Measurements from ENCODE around the gene OLA1.

OLA1 gene

DNA sequence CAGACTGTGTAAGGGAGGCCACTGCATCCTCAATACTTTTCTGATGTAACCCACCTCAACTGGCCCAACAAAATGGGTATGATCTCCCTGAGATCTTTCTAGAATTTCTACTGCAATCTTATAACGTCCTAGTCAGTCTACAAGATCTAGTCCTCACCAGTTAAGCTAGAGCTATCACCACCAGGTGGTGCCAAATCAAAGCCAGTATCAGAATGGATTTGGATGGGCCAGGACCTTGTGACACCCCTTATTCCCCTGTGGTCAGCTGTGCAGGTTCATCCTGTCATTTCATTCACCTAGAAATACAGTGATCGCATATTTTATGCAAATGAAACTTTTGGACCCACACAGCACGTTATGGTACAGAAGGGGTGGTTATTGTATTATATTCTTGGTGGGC lies 90.3 kb downstream of the OLA1 start:
- no peak overlapping the region for H3K4me3 ChIP-seq (IDR thresholded peaks at IDR 0.05; ENCODE audit: insufficient read depth, low read depth, low read length)
- H3K36me3 ChIP-seq (ENCODE audit: insufficient read depth) = no peaks in the 10 kb centered on the region
- no peak overlapping the region for H3K27ac ChIP-seq
- no peaks in the 10 kb centered on the region for H3K27me3 ChIP-seq (ENCODE audit: insufficient read depth, low read depth)
- peaks cover 16% of the 10 kb centered on the region for H3K4me1 ChIP-seq (ENCODE audit: low read depth, poor library complexity, severe bottlenecking)
- H4K20me1 ChIP-seq (ENCODE audit: insufficient read depth) = no peaks in the 10 kb centered on the region
- no peak overlapping the region for H3K9ac ChIP-seq
- TF ChIP-seq CTCF (conservative IDR thresholded peaks at IDR 0.05; ENCODE audit: low read depth, low read length) = peak; percentile 67
- no peak overlapping the region for H2AFZ ChIP-seq (ENCODE audit: low read depth)
- no peaks in the 10 kb centered on the region; the same call in 1 of the 2 replicates for H3K79me2 ChIP-seq (ENCODE audit: insufficient read depth, low read depth)
- H3K4me2 ChIP-seq = no peak overlapping the region

DNA sequence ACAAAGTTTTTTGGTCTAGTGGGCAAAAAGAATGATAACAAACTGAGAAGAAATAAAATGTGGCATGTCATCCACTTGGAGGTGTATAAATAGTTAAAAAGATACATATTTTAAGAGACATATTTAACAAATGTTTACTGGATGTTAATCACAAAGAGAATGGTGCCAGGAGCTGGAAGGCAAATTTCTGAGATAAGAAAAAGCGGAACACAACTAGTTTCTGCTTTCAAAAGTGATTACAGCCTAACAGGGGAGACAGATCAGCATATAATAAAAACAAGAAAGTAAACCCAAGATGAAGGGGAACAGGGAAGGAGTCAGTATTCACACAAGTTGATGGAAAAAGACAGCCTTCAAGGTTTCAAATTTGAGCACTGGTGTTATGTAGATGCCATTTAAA lies 91.3 kb downstream of the OLA1 start:
- Histone ChIP-seq H3K27me3 (ENCODE audit: insufficient read depth, low read depth) (no peaks in the 10 kb centered on the region), H3K79me2 (ENCODE audit: insufficient read depth, low read depth) (no peaks in the 10 kb centered on the region; the same call in 1 of the 2 replicates), H3K4me1 (ENCODE audit: low read depth, poor library complexity, severe bottlenecking) (peaks cover 16% of the 10 kb centered on the region), H3K4me3 (IDR thresholded peaks at IDR 0.05; ENCODE audit: insufficient read depth, low read depth, low read length) (no peak overlapping the region), H3K27ac (no peak overlapping the region), H3K36me3 (ENCODE audit: insufficient read depth) (no peaks in the 10 kb centered on the region), H4K20me1 (ENCODE audit: insufficient read depth) (no peaks in the 10 kb centered on the region), H3K4me2 (no peak overlapping the region), H2AFZ (ENCODE audit: low read depth) (no peak overlapping the region), H3K9ac (no peak overlapping the region)
- no peak for TF ChIP-seq CTCF (conservative IDR thresholded peaks at IDR 0.05; ENCODE audit: low read depth, low read length)

DNA sequence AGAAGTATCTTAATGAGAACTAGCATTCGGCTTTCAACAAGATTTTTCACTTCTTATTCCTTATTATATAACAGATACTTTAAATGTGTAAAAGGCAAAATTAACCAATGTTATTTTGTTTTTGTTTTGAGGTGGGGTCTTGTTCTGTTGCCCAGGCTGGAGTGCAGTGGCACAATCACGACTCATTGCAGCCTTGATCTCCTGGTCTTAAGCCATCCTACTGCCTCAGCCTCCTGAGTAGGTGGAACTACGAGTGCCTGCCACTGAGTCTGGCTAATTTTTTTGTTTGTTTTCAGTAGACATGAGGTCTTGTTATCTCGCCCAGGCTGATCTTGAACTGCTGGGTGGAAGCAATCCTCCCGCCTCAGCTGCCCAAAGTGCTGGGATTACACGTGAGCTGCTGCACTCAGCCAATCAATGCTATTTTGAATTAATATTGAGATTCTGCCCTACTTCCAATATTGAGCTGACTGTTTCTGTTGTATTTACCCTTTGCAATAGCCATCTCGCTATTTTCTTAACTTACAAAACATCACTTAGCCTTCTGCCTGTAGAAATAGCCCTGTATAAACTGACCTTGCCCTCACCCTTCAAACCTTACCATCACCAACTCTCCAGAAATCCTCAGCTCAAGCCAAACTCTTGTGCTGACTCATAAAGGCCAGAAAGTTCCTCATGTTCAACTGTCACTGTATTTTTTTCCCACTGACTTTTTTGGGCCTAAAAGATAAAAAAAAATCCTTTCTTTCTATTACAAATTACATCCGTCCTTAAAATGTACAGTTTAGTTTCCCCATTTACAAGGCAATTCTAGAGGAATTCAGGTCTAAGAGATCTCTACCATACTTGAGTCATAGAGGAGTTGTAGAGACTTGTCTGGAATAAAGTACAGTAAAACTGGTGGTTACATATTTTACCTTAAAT lies 94.3 kb downstream of the OLA1 start:
- H3K9ac ChIP-seq = no peak overlapping the region
- H3K27ac ChIP-seq = no peak overlapping the region
- no peaks in the 10 kb centered on the region for H3K79me2 ChIP-seq (ENCODE audit: insufficient read depth, low read depth)

DNA sequence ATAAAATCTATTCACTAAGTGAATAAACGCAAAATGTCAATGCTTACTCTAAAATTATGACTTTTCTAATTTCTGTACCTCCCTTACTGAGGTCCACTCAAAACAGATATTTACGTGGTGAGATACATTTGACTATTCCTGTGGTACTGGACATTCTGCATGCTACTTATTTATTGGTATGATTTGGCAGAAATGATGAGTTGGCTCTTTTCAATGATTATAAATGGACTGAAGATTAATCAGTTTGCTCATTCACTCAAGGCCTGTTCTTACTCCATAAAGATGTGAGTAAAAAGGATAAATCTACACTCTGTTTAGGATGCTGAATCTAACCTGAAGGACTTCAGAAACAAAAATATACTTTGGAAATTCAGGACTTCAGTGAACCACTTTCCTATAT lies 98.8 kb downstream of the OLA1 start:
- H3K36me3 ChIP-seq (ENCODE audit: insufficient read depth) = no peaks in the 10 kb centered on the region
- no peaks in the 10 kb centered on the region for H4K20me1 ChIP-seq (ENCODE audit: insufficient read depth)
- no peak overlapping the region for H3K4me2 ChIP-seq
- no peak for TF ChIP-seq CTCF (conservative IDR thresholded peaks at IDR 0.05; ENCODE audit: low read depth, low read length)
- no peaks in the 10 kb centered on the region for H3K79me2 ChIP-seq (ENCODE audit: insufficient read depth, low read depth)
- no peak overlapping the region for H3K27ac ChIP-seq
- no peak overlapping the region for H2AFZ ChIP-seq (ENCODE audit: low read depth)
- H3K27me3 ChIP-seq (ENCODE audit: insufficient read depth, low read depth) = no peaks in the 10 kb centered on the region
- H3K4me3 ChIP-seq (IDR thresholded peaks at IDR 0.05; ENCODE audit: insufficient read depth, low read depth, low read length) = no peak overlapping the region
- H3K4me1 ChIP-seq (ENCODE audit: low read depth, poor library complexity, severe bottlenecking) = no peaks in the 10 kb centered on the region
- no peak overlapping the region for H3K9ac ChIP-seq

More for the DNA sequence above, 94.3 kb downstream of the OLA1 start:
- Histone ChIP-seq H3K27me3 (ENCODE audit: insufficient read depth, low read depth) (no peaks in the 10 kb centered on the region), H3K4me3 (IDR thresholded peaks at IDR 0.05; ENCODE audit: insufficient read depth, low read depth, low read length) (no peak overlapping the region), H2AFZ (ENCODE audit: low read depth) (no peak overlapping the region), H4K20me1 (ENCODE audit: insufficient read depth) (no peaks in the 10 kb centered on the region), H3K4me1 (ENCODE audit: low read depth, poor library complexity, severe bottlenecking) (peaks cover 3% of the 10 kb centered on the region), H3K36me3 (ENCODE audit: insufficient read depth) (no peaks in the 10 kb centered on the region), H3K4me2 (no peak overlapping the region)
- TF ChIP-seq CTCF (conservative IDR thresholded peaks at IDR 0.05; ENCODE audit: low read depth, low read length) = no peak

All from KMS-11 (cell line).